Astrocyte (in vitro differentiated cells and primary cell): ENCODE measurements around the gene VPS13A. TPM values are rescaled to one million over a fixed set of nuclear protein-coding genes. Genes with fewer than 3 reads are reported as not detected.

Source experiments
- DNase-seq: peaks from one replicate; pipeline ENCODE4 v3.0.0-alpha.2; 2010; ENCODE audit warnings: low read depth
- FAIRE-seq: peaks from 2 replicates; lab custom pipeline; 2011; peaks lifted over from hg19 to GRCh38; lab: Jason Lieb, UNC
- H2AFZ ChIP-seq: 2 replicates; pipeline ENCODE4 v1.6.0; 2012; ENCODE audit warnings: low read depth, low read length, inconsistent platforms
- H3K27ac ChIP-seq: 2 replicates; pipeline ENCODE4 v1.5.1; 2011; ENCODE audit warnings: low read depth, low read length, inconsistent platforms
- H3K27me3 ChIP-seq: 2 replicates; pipeline ENCODE4 v1.6.0; 2011; ENCODE audit warnings: low read length, inconsistent platforms; ENCODE audit not compliant: insufficient read depth
- H3K36me3 ChIP-seq: 2 replicates; pipeline ENCODE4 v1.5.1; 2011; ENCODE audit warnings: low read length, inconsistent platforms; ENCODE audit not compliant: insufficient read depth
- H3K4me1 ChIP-seq: 2 replicates; pipeline ENCODE4 v1.5.1; 2011; ENCODE audit warnings: low read length, inconsistent platforms; ENCODE audit not compliant: insufficient read depth
- H3K4me2 ChIP-seq: 2 replicates; pipeline ENCODE4 v1.6.0; 2012; ENCODE audit warnings: low read length, inconsistent platforms
- H3K4me3 ChIP-seq: 2 replicates; pipeline ENCODE4 v1.5.1; 2011; ENCODE audit warnings: low read depth, mild to moderate bottlenecking, low read length, inconsistent platforms; ENCODE audit not compliant: insufficient read depth
- H3K79me2 ChIP-seq: 2 replicates; pipeline ENCODE4 v1.6.0; 2012; ENCODE audit warnings: mild to moderate bottlenecking, low read length, inconsistent platforms; ENCODE audit not compliant: insufficient read depth
- H3K9ac ChIP-seq: 2 replicates; pipeline ENCODE4 v1.6.0; 2012; ENCODE audit warnings: mild to moderate bottlenecking, low read length, inconsistent platforms
- H3K9me3 ChIP-seq: 2 replicates; pipeline ENCODE4 v1.5.1; 2012; ENCODE audit warnings: low read depth, mild to moderate bottlenecking, low read length, inconsistent platforms; ENCODE audit not compliant: insufficient read depth
- H4K20me1 ChIP-seq: 2 replicates; pipeline ENCODE4 v1.6.0; 2012; ENCODE audit warnings: low read length, inconsistent platforms; ENCODE audit not compliant: insufficient read depth
- H3K27ac Mint-ChIP-seq: one replicate; pipeline ENCODE4 v1.8.0; 2021; ENCODE audit warnings: mild to moderate bottlenecking, mixed read lengths; ENCODE audit not compliant: unreplicated experiment
- H3K27me3 Mint-ChIP-seq: one replicate; pipeline ENCODE4 v1.8.0; 2021; ENCODE audit warnings: low read depth, mixed read lengths; ENCODE audit not compliant: unreplicated experiment
- H3K36me3 Mint-ChIP-seq: one replicate; pipeline ENCODE4 v1.8.0; 2021; ENCODE audit warnings: low read depth, mixed read lengths; ENCODE audit not compliant: unreplicated experiment
- H3K4me1 Mint-ChIP-seq: one replicate; pipeline ENCODE4 v1.8.0; 2021; ENCODE audit warnings: low read depth, mixed read lengths; ENCODE audit not compliant: unreplicated experiment
- H3K4me3 Mint-ChIP-seq: one replicate; pipeline ENCODE4 v1.8.0; 2021; ENCODE audit warnings: mild to moderate bottlenecking, moderate library complexity, mixed read lengths; ENCODE audit not compliant: unreplicated experiment
- H3K9me3 Mint-ChIP-seq: one replicate; pipeline ENCODE4 v1.8.0; 2021; ENCODE audit warnings: mild to moderate bottlenecking, mixed read lengths; ENCODE audit not compliant: unreplicated experiment
- CTCF ChIP-seq: IDR thresholded peaks from 2 replicates; pipeline ENCODE4 v1.5.1; 2011; ENCODE audit warnings: low read depth, mild to moderate bottlenecking, inconsistent platforms, low read length, moderate library complexity; ENCODE audit not compliant: insufficient read depth
- EZH2 ChIP-seq: IDR thresholded peaks from 2 replicates; pipeline ENCODE4 v1.6.1; 2012; ENCODE audit warnings: mild to moderate bottlenecking, low read length, inconsistent platforms; ENCODE audit not compliant: insufficient read depth
- total RNA-seq: library from RNA; stranded (reverse); gene quantifications from 2 replicates; pipeline ENCODE4 v1.2.1, GENCODE V29; 2021

Gene VPS13A
- total RNA-seq, 1 donor from 2014 or later: 34.9 TPM

DNA sequence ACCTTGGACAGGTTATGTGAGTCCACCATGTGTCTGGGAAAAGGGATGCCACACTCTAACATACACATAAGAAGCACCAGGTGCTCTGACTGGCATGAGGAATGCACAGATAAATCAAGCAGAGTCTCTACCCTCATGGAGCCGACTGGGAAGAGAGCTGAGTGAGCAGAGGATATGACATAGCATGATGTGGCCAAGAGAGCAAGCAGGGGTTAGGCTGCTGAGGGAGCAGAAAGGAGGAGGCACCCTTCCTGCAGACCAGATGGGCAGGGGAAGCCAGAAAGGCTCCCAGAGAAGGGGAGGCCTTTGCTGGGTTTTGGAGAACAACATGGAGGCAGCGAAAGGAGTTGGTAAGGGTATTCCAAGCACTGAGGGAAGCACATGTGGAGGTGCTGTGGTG lies 247.7 kb downstream of the VPS13A start:
- H3K4me1 ChIP-seq: peaks cover 11% of the 10 kb centered on the region
- H4K20me1 ChIP-seq: no peaks in the 10 kb centered on the region
- FAIRE-seq: no peak
- H2AFZ ChIP-seq: no peak overlapping the region
- H3K36me3 Mint-ChIP-seq: no peaks in the 10 kb centered on the region
- H3K4me3 ChIP-seq: no peak overlapping the region
- DNase-seq: no peak
- no peak overlapping the region for H3K4me3 Mint-ChIP-seq
- no peaks in the 10 kb centered on the region for H3K9me3 ChIP-seq
- H3K9me3 Mint-ChIP-seq: no peaks in the 10 kb centered on the region
- no peaks in the 10 kb centered on the region for H3K79me2 ChIP-seq
- H3K4me2 ChIP-seq: no peak overlapping the region
- peaks cover 23% of the 10 kb centered on the region for H3K4me1 Mint-ChIP-seq
- no peaks in the 10 kb centered on the region for H3K36me3 ChIP-seq
- no peak for TF ChIP-seq EZH2
- no peak for TF ChIP-seq CTCF
- no peak overlapping the region for H3K27ac ChIP-seq
- H3K27ac Mint-ChIP-seq: no peak overlapping the region
- no peaks in the 10 kb centered on the region for H3K27me3 ChIP-seq
- H3K27me3 Mint-ChIP-seq: no peaks in the 10 kb centered on the region
- H3K9ac ChIP-seq: no peak overlapping the region

- TF ChIP-seq EZH2: no peak
- no peak for TF ChIP-seq CTCF
- Mint-ChIP-seq H3K9me3 (no peaks in the 10 kb centered on the region), H3K27me3 (no peaks in the 10 kb centered on the region), H3K4me3 (no peak overlapping the region), H3K36me3 (no peaks in the 10 kb centered on the region), H3K27ac (no peak overlapping the region), H3K4me1 (peaks cover 18% of the 10 kb centered on the region)
- Histone ChIP-seq H3K4me1 (peaks cover 11% of the 10 kb centered on the region), H3K4me3 (no peak overlapping the region), H3K9ac (no peak overlapping the region), H3K36me3 (no peaks in the 10 kb centered on the region), H3K27me3 (no peaks in the 10 kb centered on the region), H3K9me3 (no peaks in the 10 kb centered on the region), H2AFZ (no peak overlapping the region), H3K4me2 (no peak overlapping the region), H3K27ac (no peak overlapping the region), H4K20me1 (no peaks in the 10 kb centered on the region), H3K79me2 (no peaks in the 10 kb centered on the region)
- DNase-seq (no peak), FAIRE-seq (no peak)
Observed at GRCh38 chr9:77426712-77427111, 249.4 kb downstream of the VPS13A start.

- Histone ChIP-seq H3K27ac (no peak overlapping the region), H3K27me3 (no peaks in the 10 kb centered on the region), H3K79me2 (no peaks in the 10 kb centered on the region), H3K36me3 (no peaks in the 10 kb centered on the region), H4K20me1 (no peaks in the 10 kb centered on the region), H3K4me1 (peaks cover 7% of the 10 kb centered on the region), H3K4me3 (no peak overlapping the region), H3K9ac (no peak overlapping the region), H2AFZ (no peak overlapping the region), H3K4me2 (no peak overlapping the region), H3K9me3 (no peaks in the 10 kb centered on the region)
- Mint-ChIP-seq H3K4me3 (no peak overlapping the region), H3K27ac (no peak overlapping the region), H3K9me3 (no peaks in the 10 kb centered on the region), H3K27me3 (no peaks in the 10 kb centered on the region), H3K36me3 (no peaks in the 10 kb centered on the region), H3K4me1 (peaks cover 12% of the 10 kb centered on the region)
- no peak for DNase-seq
- FAIRE-seq: no peak
- TF ChIP-seq EZH2 (no peak), CTCF (no peak)
Observed at GRCh38 chr9:77427256-77427927, 250.1 kb downstream of the VPS13A start.
